ENCODE results near the gene INIP. TPM values are rescaled to one million over a fixed set of nuclear protein-coding genes. Genes with fewer than 3 reads are reported as not detected.
"Not testable (repeated sequence)": the region's sequence is repeated elsewhere in the genome, so short reads cannot be mapped to it uniquely, and the experiment has no call there.

The INIP gene
- total RNA-seq, 4 donors from 2014 or later = 6.0 to 13.4 (median 7.8) TPM

- ATAC-seq = no peak
- TF ChIP-seq POLR2A (IDR thresholded peaks at IDR 0.05) (no peak), CTCF (IDR thresholded peaks at IDR 0.05 in 4 of 5, conservative IDR thresholded peaks at IDR 0.05 in 1 of 5) (no peak)
- no peak for DNase-seq
- intact Hi-C loops (cut with DNase I; ENCODE audit: low total_unique reads) (no loop called here), in situ Hi-C loops (cut with MboI; ENCODE audit: low sequenced_read_pairs in 4 of 4) (no loop called here)
- no peak overlapping the region for H3K4me3 ChIP-seq
- H3K27ac ChIP-seq = no peak overlapping the region
- H3K36me3 ChIP-seq = peaks cover 0 to 12% of the 10 kb centered on the region in 2 donors
- no peaks in the 10 kb centered on the region for H3K9me3 ChIP-seq
- H3K4me1 ChIP-seq = no peaks in the 10 kb centered on the region
- no peaks in the 10 kb centered on the region for H3K27me3 ChIP-seq
Measured at GRCh38 chr9:112680731-112681402, 37.0 kb downstream of the INIP start.

DNA sequence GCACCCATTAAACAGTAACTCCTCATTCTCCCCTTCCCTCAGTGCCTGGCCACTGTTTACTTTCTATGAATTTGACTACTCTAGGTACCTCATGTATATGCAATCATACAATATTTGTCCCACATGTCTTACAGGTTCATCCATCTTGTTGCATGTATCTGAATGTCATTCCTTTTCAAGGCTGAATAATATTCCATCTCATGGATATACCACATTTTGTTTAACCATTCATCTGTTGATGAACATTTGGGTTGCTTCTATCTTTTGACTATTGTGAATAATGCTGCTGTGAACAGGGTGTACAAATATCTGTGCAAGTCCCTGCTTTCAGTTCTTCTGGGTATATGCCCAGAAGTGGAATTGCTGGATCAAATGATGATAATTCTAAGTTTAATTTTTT, 40.9 kb downstream of the INIP start:
- Histone ChIP-seq H3K4me1 (no peaks in the 10 kb centered on the region), H3K4me3 (no peak overlapping the region), H3K36me3 (no peaks in the 10 kb centered on the region), H3K9me3 (no peaks in the 10 kb centered on the region), H3K27me3 (no peaks in the 10 kb centered on the region), H3K27ac (no peak overlapping the region)
- in situ Hi-C loops (cut with MboI; ENCODE audit: low sequenced_read_pairs in 4 of 4) (no loop called here), intact Hi-C loops (cut with DNase I; ENCODE audit: low total_unique reads) (no loop called here)
- no peak for TF ChIP-seq CTCF (IDR thresholded peaks at IDR 0.05 in 4 of 5, conservative IDR thresholded peaks at IDR 0.05 in 1 of 5)
- TF ChIP-seq POLR2A (IDR thresholded peaks at IDR 0.05) = no peak
- ATAC-seq (no peak), DNase-seq (no peak)

- in situ Hi-C loops (cut with MboI; ENCODE audit: low sequenced_read_pairs in 4 of 4) = not testable (repeated sequence)
Measured at GRCh38 chr9:112673221-112673620, 44.7 kb downstream of the INIP start.

GRCh38 chr9:112670991-112671625, 46.8 kb downstream of the INIP start:
- ATAC-seq = no peak
- no peak for DNase-seq

More at GRCh38 chr9:112673221-112673620, 44.7 kb downstream of the INIP start:
- DNase-seq; H3K4me1 ChIP-seq; H3K36me3 ChIP-seq; H3K27ac ChIP-seq; H3K4me3 ChIP-seq; intact Hi-C loops (cut with DNase I; ENCODE audit: low total_unique reads); ATAC-seq; H3K27me3 ChIP-seq; H3K9me3 ChIP-seq: not testable (repeated sequence)

More at GRCh38 chr9:112670991-112671625, 46.8 kb downstream of the INIP start:
- in situ Hi-C loops (cut with MboI; ENCODE audit: low sequenced_read_pairs in 4 of 4) (no loop called here), intact Hi-C loops (cut with DNase I; ENCODE audit: low total_unique reads) (no loop called here)
- no peaks in the 10 kb centered on the region for H3K4me1 ChIP-seq
- H3K9me3 ChIP-seq = no peaks in the 10 kb centered on the region
- no peak for TF ChIP-seq CTCF (IDR thresholded peaks at IDR 0.05 in 4 of 5, conservative IDR thresholded peaks at IDR 0.05 in 1 of 5)
- TF ChIP-seq POLR2A (IDR thresholded peaks at IDR 0.05) = no peak
- no peaks in the 10 kb centered on the region for H3K27me3 ChIP-seq
- no peaks in the 10 kb centered on the region for H3K36me3 ChIP-seq
- no peak overlapping the region for H3K27ac ChIP-seq
- no peak overlapping the region for H3K4me3 ChIP-seq
